Mammary epithelial cell (primary cell): ENCODE measurements around the gene C3orf20.

Source experiments
- CTCF ChIP-seq, 2 donors: IDR thresholded peaks in 1 of 2; conservative IDR thresholded peaks in 1 of 2; 2 replicates each; pipeline ENCODE4 v1.5.1; 2011 to 2012; ENCODE audit warnings: inconsistent platforms in 2 of 2, low read length in 2 of 2, mild to moderate bottlenecking in 2 of 2, control low read depth in 1 of 2, low read depth in 1 of 2; ENCODE audit not compliant: insufficient read depth in 1 of 2; ENCODE audit errors: extremely low read depth in 1 of 2
- EZH2 ChIP-seq: IDR thresholded peaks from 2 replicates; pipeline ENCODE4 v1.6.1; 2012; ENCODE audit warnings: low read length, inconsistent platforms, borderline replicate concordance

- no peak for TF ChIP-seq CTCF (conservative IDR thresholded peaks at IDR 0.05 in 1 of 2, IDR thresholded peaks at IDR 0.05 in 1 of 2; ENCODE audit: extremely low read depth in 1 of 2, insufficient read depth in 1 of 2, low read depth in 1 of 2, low read length in 2 of 2)
- TF ChIP-seq EZH2: no peak
These were observed 94.8 kb downstream of the C3orf20 start for GRCh38 chr3:14769544-14770325.
